Keratinocyte (primary cell): ENCODE data around the gene LHCGR.

Experiments used
- EZH2 ChIP-seq: IDR thresholded peaks from one replicate; pipeline ENCODE4 v1.6.1; 2012; ENCODE audit warnings: inconsistent platforms, mild to moderate bottlenecking, low read length, moderate library complexity
- TF ChIP-seq, protein P1 (sequence below), 3 experiments: IDR thresholded peaks in 1 of 3; conservative IDR thresholded peaks in 1 of 3; optimal IDR thresholded peaks in 1 of 3; 2 replicates in 2 of 3; 3 replicates in 1 of 3; pipeline versions ENCODE3 to v1.5.1; 2011; ENCODE audit warnings: low read length in 3 of 3, mild to moderate bottlenecking in 3 of 3, moderate library complexity in 2 of 3, control low read depth in 1 of 3, inconsistent platforms in 1 of 3; ENCODE audit not compliant: insufficient read depth in 2 of 3; ENCODE audit errors: extremely low read depth in 1 of 3

DNA sequence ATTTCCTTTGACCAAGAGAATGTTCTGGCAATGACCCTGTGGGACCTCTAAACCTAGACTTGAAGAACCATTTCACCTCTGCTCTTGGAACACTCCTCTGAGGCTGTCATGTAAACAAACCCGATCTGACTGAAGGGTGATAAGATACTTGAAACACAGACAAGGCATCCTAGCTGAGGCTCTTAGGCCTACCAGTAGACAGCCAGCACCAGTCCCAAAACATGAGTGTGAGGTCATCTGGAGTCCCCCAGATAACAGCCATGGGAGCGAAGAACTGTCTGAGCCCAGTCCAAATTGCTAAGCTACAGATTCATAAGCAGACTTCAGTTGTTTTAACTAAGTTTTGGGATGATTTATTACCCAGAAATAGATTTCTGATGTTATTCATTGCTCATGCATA is 39.5 kb upstream of the LHCGR start:
- TF ChIP-seq, protein P1, sequence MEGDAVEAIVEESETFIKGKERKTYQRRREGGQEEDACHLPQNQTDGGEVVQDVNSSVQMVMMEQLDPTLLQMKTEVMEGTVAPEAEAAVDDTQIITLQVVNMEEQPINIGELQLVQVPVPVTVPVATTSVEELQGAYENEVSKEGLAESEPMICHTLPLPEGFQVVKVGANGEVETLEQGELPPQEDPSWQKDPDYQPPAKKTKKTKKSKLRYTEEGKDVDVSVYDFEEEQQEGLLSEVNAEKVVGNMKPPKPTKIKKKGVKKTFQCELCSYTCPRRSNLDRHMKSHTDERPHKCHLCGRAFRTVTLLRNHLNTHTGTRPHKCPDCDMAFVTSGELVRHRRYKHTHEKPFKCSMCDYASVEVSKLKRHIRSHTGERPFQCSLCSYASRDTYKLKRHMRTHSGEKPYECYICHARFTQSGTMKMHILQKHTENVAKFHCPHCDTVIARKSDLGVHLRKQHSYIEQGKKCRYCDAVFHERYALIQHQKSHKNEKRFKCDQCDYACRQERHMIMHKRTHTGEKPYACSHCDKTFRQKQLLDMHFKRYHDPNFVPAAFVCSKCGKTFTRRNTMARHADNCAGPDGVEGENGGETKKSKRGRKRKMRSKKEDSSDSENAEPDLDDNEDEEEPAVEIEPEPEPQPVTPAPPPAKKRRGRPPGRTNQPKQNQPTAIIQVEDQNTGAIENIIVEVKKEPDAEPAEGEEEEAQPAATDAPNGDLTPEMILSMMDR (optimal IDR thresholded peaks at IDR 0.05 in 1 of 3, IDR thresholded peaks at IDR 0.05 in 1 of 3, conservative IDR thresholded peaks at IDR 0.05 in 1 of 3; ENCODE audit: extremely low read depth in 1 of 3, insufficient read depth in 2 of 3, low read length in 3 of 3) = no peak
- TF ChIP-seq EZH2 = no peak
